ENCODE measurements around the gene C19orf12.

- TF ChIP-seq, protein P1, sequence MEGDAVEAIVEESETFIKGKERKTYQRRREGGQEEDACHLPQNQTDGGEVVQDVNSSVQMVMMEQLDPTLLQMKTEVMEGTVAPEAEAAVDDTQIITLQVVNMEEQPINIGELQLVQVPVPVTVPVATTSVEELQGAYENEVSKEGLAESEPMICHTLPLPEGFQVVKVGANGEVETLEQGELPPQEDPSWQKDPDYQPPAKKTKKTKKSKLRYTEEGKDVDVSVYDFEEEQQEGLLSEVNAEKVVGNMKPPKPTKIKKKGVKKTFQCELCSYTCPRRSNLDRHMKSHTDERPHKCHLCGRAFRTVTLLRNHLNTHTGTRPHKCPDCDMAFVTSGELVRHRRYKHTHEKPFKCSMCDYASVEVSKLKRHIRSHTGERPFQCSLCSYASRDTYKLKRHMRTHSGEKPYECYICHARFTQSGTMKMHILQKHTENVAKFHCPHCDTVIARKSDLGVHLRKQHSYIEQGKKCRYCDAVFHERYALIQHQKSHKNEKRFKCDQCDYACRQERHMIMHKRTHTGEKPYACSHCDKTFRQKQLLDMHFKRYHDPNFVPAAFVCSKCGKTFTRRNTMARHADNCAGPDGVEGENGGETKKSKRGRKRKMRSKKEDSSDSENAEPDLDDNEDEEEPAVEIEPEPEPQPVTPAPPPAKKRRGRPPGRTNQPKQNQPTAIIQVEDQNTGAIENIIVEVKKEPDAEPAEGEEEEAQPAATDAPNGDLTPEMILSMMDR (IDR thresholded peaks at IDR 0.05; ENCODE audit: low read length) = no peak
- no peak for TF ChIP-seq EZH2 (IDR thresholded peaks at IDR 0.05; ENCODE audit: borderline replicate concordance, low read length)
Observed at GRCh38 chr19:29743681-29744080, 28.6 kb upstream of the C19orf12 start.

Data from OCI-LY1 (cell line).